Measurements from ENCODE around the gene SLC7A8.
A peak's percentile ranks its signal among the peaks of the same experiment; 100 is the strongest.

The SLC7A8 gene

DNA sequence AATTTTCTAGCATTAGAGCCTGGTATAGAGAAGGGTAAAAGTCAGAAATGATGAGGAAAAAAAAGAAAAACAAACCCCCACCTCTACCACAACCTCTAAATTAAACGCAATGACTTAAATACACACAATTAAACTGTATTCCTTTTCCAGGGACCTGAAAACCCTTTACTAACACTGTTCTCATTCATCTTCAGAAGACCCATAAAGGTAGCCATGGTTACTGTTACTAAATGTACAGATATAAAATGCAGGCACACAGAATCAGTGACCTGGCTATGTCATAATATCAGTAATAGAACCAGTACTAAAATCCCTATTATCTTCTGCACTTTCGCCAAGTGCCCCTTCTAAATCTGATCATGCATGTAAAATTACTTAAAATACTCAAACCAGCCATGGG lies 89.9 kb downstream of the SLC7A8 start:
- DNase-seq: no peak
- Histone ChIP-seq H3K27ac (ENCODE audit: low read length, poor library complexity, severe bottlenecking) (no peak overlapping the region), H3K4me2 (ENCODE audit: low read length, poor library complexity, severe bottlenecking) (peak overlapping the region; percentile 74), H2AFZ (ENCODE audit: low read depth, low read length) (no peak overlapping the region), H3K9me3 (ENCODE audit: control insufficient read depth, low read length) (no peaks in the 10 kb centered on the region), H2BK15ac (ENCODE audit: low read depth, poor library complexity, severe bottlenecking) (no peak overlapping the region), H3K4ac (ENCODE audit: low read depth in 1 of 2, low read length in 2 of 2) (no peak overlapping the region), H4K91ac (ENCODE audit: low read length) (no peak overlapping the region), H2AK5ac (ENCODE audit: low read length, severe bottlenecking) (no peak overlapping the region), H2BK12ac (ENCODE audit: low read length in 2 of 2) (no peak overlapping the region), H3K4me1 (ENCODE audit: control insufficient read depth, insufficient read depth, low read depth, low read length) (peaks cover 3% of the 10 kb centered on the region), H3K9ac (ENCODE audit: low read length) (peak overlapping the region; percentile 92), H3K4me3 (ENCODE audit: insufficient read depth in 1 of 2, low read depth in 1 of 2, low read length in 2 of 2) (peak overlapping the region in 1 of 2 experiments; percentile 84), H3K27me3 (ENCODE audit: control insufficient read depth in 1 of 2, insufficient read depth in 1 of 2, low read length in 2 of 2) (no peaks in the 10 kb centered on the region), H3K36me3 (ENCODE audit: control insufficient read depth in 1 of 2, insufficient read depth in 2 of 2, low read depth in 1 of 2, low read length in 2 of 2) (peaks cover 18 to 65% of the 10 kb centered on the region in 2 experiments), H3K79me1 (replicated peaks; ENCODE audit: low read length, poor library complexity, severe bottlenecking) (peaks cover 3% of the 10 kb centered on the region), H3K14ac (ENCODE audit: low read length in 2 of 2) (no peak overlapping the region), H2BK5ac (ENCODE audit: low read depth, low read length, poor library complexity, severe bottlenecking) (no peak overlapping the region), H3K18ac (ENCODE audit: low read depth in 1 of 2, low read length in 2 of 2) (no peak overlapping the region), H3K23ac (ENCODE audit: low read length in 2 of 2) (no peak overlapping the region), H2BK120ac (ENCODE audit: low read depth, low read length) (no peak overlapping the region), H4K8ac (ENCODE audit: low read length) (no peak overlapping the region)
- 100% methylated on average over 2 of the region's 2 CpGs for WGBS

- Histone ChIP-seq H3K4me1 (ENCODE audit: control insufficient read depth, insufficient read depth, low read depth, low read length) (peaks cover 3% of the 10 kb centered on the region), H3K18ac (ENCODE audit: low read depth in 1 of 2, low read length in 2 of 2) (no peak overlapping the region), H3K23ac (ENCODE audit: low read length in 2 of 2) (no peak overlapping the region), H4K91ac (ENCODE audit: low read length) (no peak overlapping the region), H2BK5ac (ENCODE audit: low read depth, low read length, poor library complexity, severe bottlenecking) (no peak overlapping the region), H2BK15ac (ENCODE audit: low read depth, poor library complexity, severe bottlenecking) (no peak overlapping the region), H2BK120ac (ENCODE audit: low read depth, low read length) (no peak overlapping the region), H2AK5ac (ENCODE audit: low read length, severe bottlenecking) (no peak overlapping the region), H3K27me3 (ENCODE audit: control insufficient read depth in 1 of 2, insufficient read depth in 1 of 2, low read length in 2 of 2) (no peaks in the 10 kb centered on the region), H3K27ac (ENCODE audit: low read length, poor library complexity, severe bottlenecking) (no peak overlapping the region), H3K4me3 (ENCODE audit: insufficient read depth in 1 of 2, low read depth in 1 of 2, low read length in 2 of 2) (peak overlapping the region in 1 of 2 experiments; percentile 84), H3K9me3 (ENCODE audit: control insufficient read depth, low read length) (no peaks in the 10 kb centered on the region), H3K4me2 (ENCODE audit: low read length, poor library complexity, severe bottlenecking) (peak overlapping the region; percentile 74), H2BK12ac (ENCODE audit: low read length in 2 of 2) (no peak overlapping the region), H3K14ac (ENCODE audit: low read length in 2 of 2) (no peak overlapping the region), H4K8ac (ENCODE audit: low read length) (no peak overlapping the region), H2AFZ (ENCODE audit: low read depth, low read length) (no peak overlapping the region), H3K79me1 (replicated peaks; ENCODE audit: low read length, poor library complexity, severe bottlenecking) (peaks cover 3% of the 10 kb centered on the region), H3K9ac (ENCODE audit: low read length) (peak overlapping the region; percentile 92), H3K36me3 (ENCODE audit: control insufficient read depth in 1 of 2, insufficient read depth in 2 of 2, low read depth in 1 of 2, low read length in 2 of 2) (peaks cover 18 to 65% of the 10 kb centered on the region in 2 experiments), H3K4ac (ENCODE audit: low read depth in 1 of 2, low read length in 2 of 2) (no peak overlapping the region)
- no peak for DNase-seq
- 92% methylated on average over 1 of the region's 2 CpGs for WGBS
These were observed 90.4 kb downstream of the SLC7A8 start for GRCh38 chr14:23093104-23093503.

DNA sequence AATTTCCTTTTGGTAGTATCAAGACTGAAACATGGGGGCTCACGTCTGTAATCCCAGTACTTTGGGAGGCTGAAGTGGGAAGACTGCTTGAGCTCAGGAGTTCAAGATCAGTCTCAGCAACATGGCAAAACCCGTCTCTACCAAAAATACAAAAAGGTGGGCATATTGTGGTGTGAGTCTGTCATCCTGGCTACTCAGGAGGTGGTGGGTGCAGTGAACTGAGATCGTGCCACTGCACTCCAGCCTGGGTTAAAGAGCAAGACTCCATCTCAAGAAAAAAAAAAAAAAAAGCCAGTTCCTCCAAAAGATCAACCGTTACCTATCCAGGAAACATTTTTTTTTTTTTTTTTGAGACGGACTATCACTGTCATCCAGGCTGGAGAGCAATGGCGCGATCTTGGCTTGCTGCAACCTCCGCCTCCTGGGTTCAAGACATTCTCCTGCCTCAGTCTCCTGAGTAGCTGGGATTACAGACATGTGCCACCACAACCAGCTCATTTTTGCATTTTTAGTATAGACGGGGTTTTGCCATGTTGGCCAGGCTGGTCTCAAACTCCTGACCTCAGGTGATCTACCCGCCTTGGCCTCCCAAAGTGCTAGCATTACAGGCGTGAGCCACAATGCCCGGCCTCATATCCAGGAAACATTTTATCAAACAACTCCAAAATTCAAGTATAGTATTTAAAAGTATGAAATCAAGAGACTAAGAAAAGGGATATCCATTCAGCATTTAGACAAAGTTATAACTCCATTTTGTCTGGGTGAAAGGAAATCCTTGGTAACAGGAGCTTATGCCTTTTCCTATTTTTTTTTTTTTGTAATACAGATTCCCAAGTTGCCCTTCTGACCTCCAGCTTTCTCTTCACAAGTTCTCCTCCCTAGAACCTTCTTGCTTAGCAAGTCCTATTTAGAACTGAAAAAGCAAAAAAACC lies 91.9 kb downstream of the SLC7A8 start:
- H2BK5ac ChIP-seq (ENCODE audit: low read depth, low read length, poor library complexity, severe bottlenecking): no peak overlapping the region
- peaks cover 3% of the 10 kb centered on the region for H3K79me1 ChIP-seq (replicated peaks; ENCODE audit: low read length, poor library complexity, severe bottlenecking)
- H3K27me3 ChIP-seq (ENCODE audit: control insufficient read depth in 1 of 2, insufficient read depth in 1 of 2, low read length in 2 of 2): no peaks in the 10 kb centered on the region
- H3K4me3 ChIP-seq (ENCODE audit: insufficient read depth in 1 of 2, low read depth in 1 of 2, low read length in 2 of 2): no peak overlapping the region
- H4K91ac ChIP-seq (ENCODE audit: low read length): no peak overlapping the region
- H3K18ac ChIP-seq (ENCODE audit: low read depth in 1 of 2, low read length in 2 of 2): no peak overlapping the region
- no peak overlapping the region for H3K4ac ChIP-seq (ENCODE audit: low read depth in 1 of 2, low read length in 2 of 2)
- H4K8ac ChIP-seq (ENCODE audit: low read length): no peak overlapping the region
- no peak overlapping the region for H3K14ac ChIP-seq (ENCODE audit: low read length in 2 of 2)
- DNase-seq: no peak
- H3K9me3 ChIP-seq (ENCODE audit: control insufficient read depth, low read length): no peaks in the 10 kb centered on the region
- H2AFZ ChIP-seq (ENCODE audit: low read depth, low read length): no peak overlapping the region
- H2AK5ac ChIP-seq (ENCODE audit: low read length, severe bottlenecking): no peak overlapping the region
- H3K9ac ChIP-seq (ENCODE audit: low read length): peak overlapping the region; percentile 14
- no peak overlapping the region for H3K4me2 ChIP-seq (ENCODE audit: low read length, poor library complexity, severe bottlenecking)
- no peak overlapping the region for H3K27ac ChIP-seq (ENCODE audit: low read length, poor library complexity, severe bottlenecking)
- no peak overlapping the region for H2BK15ac ChIP-seq (ENCODE audit: low read depth, poor library complexity, severe bottlenecking)
- peaks cover 2% of the 10 kb centered on the region for H3K4me1 ChIP-seq (ENCODE audit: control insufficient read depth, insufficient read depth, low read depth, low read length)
- H3K36me3 ChIP-seq (ENCODE audit: control insufficient read depth in 1 of 2, insufficient read depth in 2 of 2, low read depth in 1 of 2, low read length in 2 of 2): peaks cover 14 to 65% of the 10 kb centered on the region in 2 experiments
- no peak overlapping the region for H2BK12ac ChIP-seq (ENCODE audit: low read length in 2 of 2)
- H2BK120ac ChIP-seq (ENCODE audit: low read depth, low read length): no peak overlapping the region
- 86% methylated on average over 9 of the region's 12 CpGs for WGBS
- no peak overlapping the region for H3K23ac ChIP-seq (ENCODE audit: low read length in 2 of 2)

DNA sequence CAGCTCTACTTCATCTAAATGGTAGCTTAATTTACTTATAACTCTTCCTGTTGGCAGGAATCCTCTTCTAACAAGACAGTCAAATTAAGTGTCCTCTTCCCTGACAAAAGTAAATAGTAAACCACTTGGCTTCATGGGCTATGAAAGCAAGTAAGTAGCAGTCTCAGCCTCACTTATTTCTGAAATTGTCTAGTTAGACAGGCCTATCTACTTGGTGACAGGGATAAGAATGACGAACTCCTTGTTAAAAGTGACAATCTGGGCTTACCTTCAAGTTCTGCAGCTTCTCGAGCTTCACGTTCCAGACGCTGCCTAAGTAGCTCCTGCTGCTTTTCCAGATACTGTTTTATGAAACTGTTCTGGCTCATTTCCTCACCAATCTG lies 93.2 kb downstream of the SLC7A8 start:
- Histone ChIP-seq H2AFZ (ENCODE audit: low read depth, low read length) (no peak overlapping the region), H3K36me3 (ENCODE audit: control insufficient read depth in 1 of 2, insufficient read depth in 2 of 2, low read depth in 1 of 2, low read length in 2 of 2) (peaks cover 16 to 76% of the 10 kb centered on the region in 2 experiments), H2AK5ac (ENCODE audit: low read length, severe bottlenecking) (no peak overlapping the region), H3K4me2 (ENCODE audit: low read length, poor library complexity, severe bottlenecking) (no peak overlapping the region), H2BK12ac (ENCODE audit: low read length in 2 of 2) (no peak overlapping the region), H3K79me1 (replicated peaks; ENCODE audit: low read length, poor library complexity, severe bottlenecking) (peaks cover 3% of the 10 kb centered on the region), H3K9me3 (ENCODE audit: control insufficient read depth, low read length) (no peaks in the 10 kb centered on the region), H3K27me3 (ENCODE audit: control insufficient read depth in 1 of 2, insufficient read depth in 1 of 2, low read length in 2 of 2) (no peaks in the 10 kb centered on the region), H3K14ac (ENCODE audit: low read length in 2 of 2) (no peak overlapping the region), H2BK15ac (ENCODE audit: low read depth, poor library complexity, severe bottlenecking) (no peak overlapping the region), H3K4me3 (ENCODE audit: insufficient read depth in 1 of 2, low read depth in 1 of 2, low read length in 2 of 2) (no peak overlapping the region), H4K8ac (ENCODE audit: low read length) (no peak overlapping the region), H4K91ac (ENCODE audit: low read length) (no peak overlapping the region), H2BK5ac (ENCODE audit: low read depth, low read length, poor library complexity, severe bottlenecking) (no peak overlapping the region), H3K23ac (ENCODE audit: low read length in 2 of 2) (no peak overlapping the region), H2BK120ac (ENCODE audit: low read depth, low read length) (no peak overlapping the region), H3K4ac (ENCODE audit: low read depth in 1 of 2, low read length in 2 of 2) (no peak overlapping the region), H3K9ac (ENCODE audit: low read length) (peak overlapping the region; percentile 62), H3K4me1 (ENCODE audit: control insufficient read depth, insufficient read depth, low read depth, low read length) (no peaks in the 10 kb centered on the region), H3K18ac (ENCODE audit: low read depth in 1 of 2, low read length in 2 of 2) (no peak overlapping the region), H3K27ac (ENCODE audit: low read length, poor library complexity, severe bottlenecking) (no peak overlapping the region)
- no peak for DNase-seq
- whole genome bisulfite sequencing: 70% methylated on average over 4 of the region's 4 CpGs

Data from mesenchymal stem cell (in vitro differentiated cells and primary cell).